HCT116 (cell line): ENCODE measurements around the gene COL5A1. TPM values are rescaled to one million over a fixed set of nuclear protein-coding genes. Genes with fewer than 3 reads are reported as not detected.

Experiments used
- ATAC-seq: fragments of 200-7000 bp; cut with Tn5 transposase; 2 replicates; pipeline ENCODE4 v1.9.1; 2020; ENCODE audit warnings: mild to moderate bottlenecking, moderate library complexity
- BruUV-seq: library from RNA; stranded (reverse); fragments of 400-500 nt; replicated peaks from 2 replicates; lab custom pipeline; 2021; lab: Mats Ljungman, UMichigan
- CTCF ChIA-PET: fragments of 300-600 bp; sonication (Branson Sonifier 250); formaldehyde crosslinking; loops from one replicate; lab custom pipeline; 2021; ENCODE audit warnings: antibody characterized with exemption; lab: Charles Lee
- POLR2A ChIA-PET: fragments of 300-600, 350-600 bp; sonication (Branson Sonifier 250); formaldehyde crosslinking; loops from one replicate; lab custom pipeline; 2021; ENCODE audit warnings: antibody characterized with exemption; lab: Charles Lee
- RAD21 ChIA-PET, 2 experiments: fragments of 300-600 bp; sonication (Branson Sonifier 250); formaldehyde crosslinking; loops; one replicate each; lab custom pipeline; 2023; ENCODE audit warnings: low total read pairs in 2 of 2; ENCODE audit not compliant: uncharacterized antibody in 2 of 2, unreplicated experiment in 2 of 2, low non-redundant PET in 1 of 2; lab: Charles Lee
- DNase-seq: peaks from one replicate; pipeline ENCODE4 v3.0.0-alpha.2; 2010; ENCODE audit warnings: low read depth, low spot score
- H2AFZ ChIP-seq: fragments of 200-600 bp; shearing (Covaris generic), sonication (generic); 2 replicates; pipeline ENCODE4 v1.6.1; 2017; ENCODE audit warnings: low read depth, mixed run types, mixed read lengths, antibody characterized with exemption, low read length; ENCODE audit not compliant: poor library complexity, severe bottlenecking
- H3K27ac ChIP-seq: 2 replicates; pipeline ENCODE4 v1.5.1; 2012; ENCODE audit warnings: low read depth, low read length
- H3K27me3 ChIP-seq: fragments of 200-600 bp; sonication (generic); 2 replicates; pipeline ENCODE4 v1.6.1; 2016; ENCODE audit warnings: mixed run types, low read length, mixed read lengths; ENCODE audit not compliant: insufficient read depth
- H3K36me3 ChIP-seq, 2 experiments: fragments of 200-500 bp in 1 of 2; fragments of 200-600 bp in 1 of 2; sonication (Bioruptor generic) in 1 of 2; sonication (generic) in 1 of 2; 2 replicates each; pipeline versions ENCODE4 v1.5.1 to v1.6.1; 2014 to 2016; ENCODE audit warnings: low read length in 2 of 2, inconsistent platforms in 1 of 2, mixed read lengths in 1 of 2, mixed run types in 1 of 2; ENCODE audit not compliant: insufficient read depth in 2 of 2, control insufficient read depth in 1 of 2
- H3K4me1 ChIP-seq, 2 experiments: fragments of 200-600 bp in 1 of 2; sonication (generic) in 1 of 2; 2 replicates each; pipeline versions ENCODE4 v1.5.1 to v1.6.1; 2012 to 2017; ENCODE audit warnings: low read length in 2 of 2, inconsistent platforms in 1 of 2, mild to moderate bottlenecking in 1 of 2, mixed read lengths in 1 of 2, mixed run types in 1 of 2, moderate library complexity in 1 of 2; ENCODE audit not compliant: insufficient read depth in 2 of 2, control insufficient read depth in 1 of 2
- H3K4me2 ChIP-seq: fragments of 200-600 bp; sonication (generic); 2 replicates; pipeline ENCODE4 v1.6.1; 2017; ENCODE audit warnings: mixed run types, low read length, mixed read lengths
- H3K4me3 ChIP-seq, 2 experiments: fragments of 200-600 bp in 1 of 2; sonication (generic) in 1 of 2; replicated peaks in 1 of 2; 2 replicates each; pipeline ENCODE4 v1.5.1; 2011 to 2016; ENCODE audit warnings: low read length in 2 of 2, control low read depth in 1 of 2, low read depth in 1 of 2, mild to moderate bottlenecking in 1 of 2, mixed read lengths in 1 of 2, mixed run types in 1 of 2
- H3K79me2 ChIP-seq: fragments of 200-600 bp; sonication (generic); 2 replicates; pipeline ENCODE4 v1.6.1; 2017; ENCODE audit warnings: mild to moderate bottlenecking, mixed run types, low read length, moderate library complexity, mixed read lengths; ENCODE audit not compliant: insufficient read depth
- H3K9ac ChIP-seq: fragments of 200-600 bp; sonication (generic); 2 replicates; pipeline ENCODE4 v1.6.1; 2016; ENCODE audit warnings: low read length, mixed read lengths
- H3K9me2 ChIP-seq: fragments of 200-600 bp; sonication (generic), shearing (Covaris generic); 2 replicates; pipeline ENCODE4 v1.6.1; 2017; ENCODE audit warnings: mixed run types, mild to moderate bottlenecking, moderate library complexity; ENCODE audit not compliant: insufficient read depth
- H3K9me3 ChIP-seq, 2 experiments: fragments of 200-500 bp in 1 of 2; fragments of 200-600 bp in 1 of 2; sonication (Bioruptor generic) in 1 of 2; sonication (generic) in 1 of 2; 2 replicates each; pipeline ENCODE4 v1.6.1; 2014 to 2017; ENCODE audit warnings: low read length in 2 of 2, mixed read lengths in 2 of 2, inconsistent platforms in 1 of 2, low read depth in 1 of 2, mild to moderate bottlenecking in 1 of 2, mixed run types in 1 of 2, moderate library complexity in 1 of 2; ENCODE audit not compliant: control insufficient read depth in 1 of 2, insufficient read depth in 1 of 2
- H4K20me1 ChIP-seq: fragments of 200-600 bp; sonication (generic), shearing (Covaris generic); 2 replicates; pipeline ENCODE4 v1.6.1; 2017; ENCODE audit warnings: mixed run types, mild to moderate bottlenecking, moderate library complexity; ENCODE audit not compliant: insufficient read depth
- CBX3 ChIP-seq: IDR thresholded peaks from 2 replicates; pipeline ENCODE4 v1.6.1; 2012; ENCODE audit warnings: low read depth
- EZH2 ChIP-seq: fragments of 200-600 bp; sonication (generic); IDR thresholded peaks from 2 replicates; pipeline ENCODE4 v1.6.1; 2017; ENCODE audit warnings: antibody characterized with exemption, mixed run types
- POLR2AphosphoS5 ChIP-seq: IDR thresholded peaks from 2 replicates; pipeline ENCODE4 v1.6.1; 2011; ENCODE audit warnings: mild to moderate bottlenecking, low read depth, low read length, moderate library complexity
- RAD21 ChIP-seq: IDR thresholded peaks from 2 replicates; pipeline ENCODE4 v1.6.1; 2012; ENCODE audit warnings: low read depth, mild to moderate bottlenecking
- REST ChIP-seq: IDR thresholded peaks from 2 replicates; pipeline ENCODE4 v1.6.1; 2012; ENCODE audit warnings: low read depth
- SP1 ChIP-seq: IDR thresholded peaks from 2 replicates; pipeline ENCODE4 v1.6.1; 2012; ENCODE audit warnings: low read depth
- SRF ChIP-seq: IDR thresholded peaks from 2 replicates; pipeline ENCODE4 v1.6.1; 2012; ENCODE audit warnings: low read depth
- TCF7L2 ChIP-seq: IDR thresholded peaks from 2 replicates; pipeline ENCODE4 v1.7.0; 2011; ENCODE audit warnings: borderline replicate concordance, inconsistent platforms; ENCODE audit not compliant: insufficient read depth, insufficient read length; ENCODE audit errors: extremely low read depth
- intact Hi-C: fragments of 100-400 bp; cut with micrococcal nuclease; formaldehyde crosslinking; loops from 2 replicates; pipeline ENCODE4 v1.10.0; 2022
- total RNA-seq: library from RNA; stranded (reverse); gene quantifications from one replicate; pipeline ENCODE4 v1.2.1, GENCODE V29; 2021; ENCODE audit not compliant: unreplicated experiment
- TF ChIP-seq, protein P1 (sequence below): IDR thresholded peaks from 2 replicates; pipeline ENCODE4 v1.6.1; 2011; ENCODE audit warnings: mild to moderate bottlenecking, low read length, moderate library complexity; ENCODE audit not compliant: insufficient replicate concordance; ENCODE audit errors: extremely low read depth

COL5A1 gene
- total RNA-seq, 1 experiment from 2014 or later: 0.30 TPM

- CTCF ChIA-PET: no interaction called here
Observed at GRCh38 chr9:134804871-134805270, 163.3 kb downstream of the COL5A1 start.

More at GRCh38 chr9:134804871-134805270, 163.3 kb downstream of the COL5A1 start:
- no peak overlapping the region for H3K27ac ChIP-seq
- no peaks in the 10 kb centered on the region for H4K20me1 ChIP-seq
- intact Hi-C loops: no loop called here
- H3K4me1 ChIP-seq: no peaks in the 10 kb centered on the region
- H3K36me3 ChIP-seq: no peaks in the 10 kb centered on the region
- no peak for ATAC-seq
- DNase-seq: no peak
- H3K79me2 ChIP-seq: no peaks in the 10 kb centered on the region
- BruUV-seq: no TSS peak
- no peak overlapping the region for H3K4me2 ChIP-seq
- RAD21 ChIA-PET: no interaction called here
- no peak overlapping the region for H2AFZ ChIP-seq
- no peaks in the 10 kb centered on the region for H3K9me3 ChIP-seq
- no peak overlapping the region for H3K4me3 ChIP-seq
- H3K9me2 ChIP-seq: no peaks in the 10 kb centered on the region
- H3K27me3 ChIP-seq: peaks cover 13% of the 10 kb centered on the region
- no peak overlapping the region for H3K9ac ChIP-seq
- POLR2A ChIA-PET: no interaction called here
- TF ChIP-seq EZH2 (no peak), TCF7L2 (no peak), SP1 (no peak), REST (no peak), POLR2AphosphoS5 (no peak), SRF (no peak), RAD21 (no peak), CBX3 (no peak)
- TF ChIP-seq, protein P1, sequence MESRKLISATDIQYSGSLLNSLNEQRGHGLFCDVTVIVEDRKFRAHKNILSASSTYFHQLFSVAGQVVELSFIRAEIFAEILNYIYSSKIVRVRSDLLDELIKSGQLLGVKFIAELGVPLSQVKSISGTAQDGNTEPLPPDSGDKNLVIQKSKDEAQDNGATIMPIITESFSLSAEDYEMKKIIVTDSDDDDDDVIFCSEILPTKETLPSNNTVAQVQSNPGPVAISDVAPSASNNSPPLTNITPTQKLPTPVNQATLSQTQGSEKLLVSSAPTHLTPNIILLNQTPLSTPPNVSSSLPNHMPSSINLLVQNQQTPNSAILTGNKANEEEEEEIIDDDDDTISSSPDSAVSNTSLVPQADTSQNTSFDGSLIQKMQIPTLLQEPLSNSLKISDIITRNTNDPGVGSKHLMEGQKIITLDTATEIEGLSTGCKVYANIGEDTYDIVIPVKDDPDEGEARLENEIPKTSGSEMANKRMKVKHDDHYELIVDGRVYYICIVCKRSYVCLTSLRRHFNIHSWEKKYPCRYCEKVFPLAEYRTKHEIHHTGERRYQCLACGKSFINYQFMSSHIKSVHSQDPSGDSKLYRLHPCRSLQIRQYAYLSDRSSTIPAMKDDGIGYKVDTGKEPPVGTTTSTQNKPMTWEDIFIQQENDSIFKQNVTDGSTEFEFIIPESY: no peak
